ENCODE measurements around the gene PKMYT1.
"Not testable (repeated sequence)": the region's sequence is repeated elsewhere in the genome, so short reads cannot be mapped to it uniquely, and the experiment has no call there.

The PKMYT1 gene

GRCh38 chr16:2929693-2930092 is 50.6 kb downstream of the PKMYT1 start:
- no peak for DNase-seq

- DNase-seq: no peak
These were observed 51.5 kb downstream of the PKMYT1 start for GRCh38 chr16:2928796-2929195.

GRCh38 chr16:2928151-2928550 is 52.1 kb downstream of the PKMYT1 start:
- DNase-seq: not testable (repeated sequence)

GRCh38 chr16:2927010-2927646 is 53.1 kb downstream of the PKMYT1 start:
- peak; percentile 87 for DNase-seq

GRCh38 chr16:2926650-2926999 is 53.6 kb downstream of the PKMYT1 start:
- DNase-seq: no peak

- no peak for DNase-seq
These were observed 54.1 kb downstream of the PKMYT1 start for GRCh38 chr16:2925951-2926649.

GRCh38 chr16:2924901-2925755 is 55.1 kb downstream of the PKMYT1 start:
- no peak for DNase-seq

GRCh38 chr16:2923481-2923880 is 56.8 kb downstream of the PKMYT1 start:
- DNase-seq: no peak

Measured in NCI-H2227 treated with DMSO at 0.1 percent for 48 hours (cell line).